ENCODE data around the gene SP6.

Gene SP6

GRCh38 chr17:47850692-47851573 lies at the start of gene SP6:
TSS of gene SP6 (minus strand) at chr17:47851163. CDS start at chr17:47848429, 2,734 bp downstream.
- DNase-seq, result peak; percentile 62

- no peak for DNase-seq
Observed at GRCh38 chr17:47899643-47900042, 48.7 kb upstream of the SP6 start.

- DNase-seq, result no peak
Observed at GRCh38 chr17:47898241-47898640, 47.3 kb upstream of the SP6 start.

GRCh38 chr17:47897561-47897960 lies 46.6 kb upstream of the SP6 start:
- DNase-seq, result no peak

GRCh38 chr17:47896672-47897490 lies 45.9 kb upstream of the SP6 start:
- peak; percentile 14 for DNase-seq

GRCh38 chr17:47895856-47896671 lies 45.1 kb upstream of the SP6 start, which contains the start of gene SP2:
TSS of gene SP2 (plus strand) at chr17:47896236. CDS start at chr17:47896287, 51 bp downstream.
- DNase-seq, result peak; percentile 100

GRCh38 chr17:47895347-47895855 lies 44.4 kb upstream of the SP6 start:
- DNase-seq, result no peak

GRCh38 chr17:47894498-47895346 lies 43.8 kb upstream of the SP6 start:
- peak; percentile 17 for DNase-seq

- DNase-seq, result no peak
Observed at GRCh38 chr17:47891545-47892088, 40.7 kb upstream of the SP6 start.

- DNase-seq, result peak; percentile 68
Observed at GRCh38 chr17:47889734-47890529, 39.0 kb upstream of the SP6 start.

GRCh38 chr17:47888293-47888692 lies 37.3 kb upstream of the SP6 start:
- no peak for DNase-seq

- DNase-seq, result no peak
Observed at GRCh38 chr17:47884905-47885730, 34.2 kb upstream of the SP6 start.

GRCh38 chr17:47884427-47884740 lies 33.4 kb upstream of the SP6 start:
- DNase-seq, result no peak

GRCh38 chr17:47883589-47884426 lies 32.8 kb upstream of the SP6 start:
- DNase-seq, result no peak

GRCh38 chr17:47882695-47883588 lies 32.0 kb upstream of the SP6 start:
- no peak for DNase-seq

- no peak for DNase-seq
Observed at GRCh38 chr17:47882247-47882646, 31.3 kb upstream of the SP6 start.

GRCh38 chr17:47879776-47880454 lies 29.0 kb upstream of the SP6 start:
- DNase-seq, result no peak
